Measurements from ENCODE around the gene PCYOX1L.

Gene PCYOX1L

GRCh38 chr5:149363358-149363757, 5.5 kb downstream of the PCYOX1L start (continued):
- TF ChIP-seq TSHZ2 (CRISPR knock-in tag; IDR thresholded peaks at IDR 0.05) = no peak
- no peak for TF ChIP-seq ESRRG (CRISPR knock-in tag; IDR thresholded peaks at IDR 0.05)
- TF ChIP-seq PPARA (CRISPR knock-in tag; IDR thresholded peaks at IDR 0.05; ENCODE audit: borderline replicate concordance) = no peak
- TF ChIP-seq GLIS3 (CRISPR knock-in tag; IDR thresholded peaks at IDR 0.05) = no peak

- TF ChIP-seq CREB5 (CRISPR knock-in tag; IDR thresholded peaks at IDR 0.05; ENCODE audit: low read depth) = no peak
- no peak for TF ChIP-seq OSR1 (CRISPR knock-in tag; IDR thresholded peaks at IDR 0.05)
- TF ChIP-seq BACH2 (CRISPR knock-in tag; IDR thresholded peaks at IDR 0.05; ENCODE audit: borderline replicate concordance) = no peak
- no peak for TF ChIP-seq PATZ1 (CRISPR knock-in tag; IDR thresholded peaks at IDR 0.05; ENCODE audit: borderline replicate concordance)
- TF ChIP-seq PPARA (CRISPR knock-in tag; IDR thresholded peaks at IDR 0.05; ENCODE audit: borderline replicate concordance) = no peak
- no peak for TF ChIP-seq CSDC2 (CRISPR knock-in tag; IDR thresholded peaks at IDR 0.05)
- no peak for TF ChIP-seq TOX (CRISPR knock-in tag; IDR thresholded peaks at IDR 0.05; ENCODE audit: borderline replicate concordance)
- TF ChIP-seq ARNTL (CRISPR knock-in tag; IDR thresholded peaks at IDR 0.05; ENCODE audit: borderline replicate concordance, low read depth) = no peak
- TF ChIP-seq ZNF70 (CRISPR knock-in tag; IDR thresholded peaks at IDR 0.05) = no peak
- no peak for TF ChIP-seq ZFP30 (CRISPR knock-in tag; IDR thresholded peaks at IDR 0.05)
- TF ChIP-seq TSHZ2 (CRISPR knock-in tag; IDR thresholded peaks at IDR 0.05) = no peak
- ATAC-seq = no peak
Measured at GRCh38 chr5:149363936-149364335, 6.1 kb downstream of the PCYOX1L start.

- TF ChIP-seq SNAI2 (CRISPR knock-in tag; IDR thresholded peaks at IDR 0.05) (no peak), ZFP3 (CRISPR knock-in tag; IDR thresholded peaks at IDR 0.05) (no peak), TSHZ2 (CRISPR knock-in tag; IDR thresholded peaks at IDR 0.05) (no peak), BACH2 (CRISPR knock-in tag; IDR thresholded peaks at IDR 0.05; ENCODE audit: borderline replicate concordance) (no peak), TOX (CRISPR knock-in tag; IDR thresholded peaks at IDR 0.05; ENCODE audit: borderline replicate concordance) (no peak), ZNF70 (CRISPR knock-in tag; IDR thresholded peaks at IDR 0.05) (no peak), ZC3H10 (CRISPR knock-in tag; IDR thresholded peaks at IDR 0.05) (no peak), PATZ1 (CRISPR knock-in tag; IDR thresholded peaks at IDR 0.05; ENCODE audit: borderline replicate concordance) (no peak), OSR1 (CRISPR knock-in tag; IDR thresholded peaks at IDR 0.05) (no peak), PPARA (CRISPR knock-in tag; IDR thresholded peaks at IDR 0.05; ENCODE audit: borderline replicate concordance) (no peak), POU6F1 (CRISPR knock-in tag; IDR thresholded peaks at IDR 0.05; ENCODE audit: borderline replicate concordance, low read depth) (no peak), TCF4 (CRISPR knock-in tag; IDR thresholded peaks at IDR 0.05; ENCODE audit: borderline replicate concordance) (no peak), ESRRG (CRISPR knock-in tag; IDR thresholded peaks at IDR 0.05) (no peak), GLIS3 (CRISPR knock-in tag; IDR thresholded peaks at IDR 0.05) (no peak), ZFP30 (CRISPR knock-in tag; IDR thresholded peaks at IDR 0.05) (no peak)
Measured at GRCh38 chr5:149364719-149365118, 6.9 kb downstream of the PCYOX1L start.

More at GRCh38 chr5:149364719-149365118, 6.9 kb downstream of the PCYOX1L start:
- ATAC-seq = no peak

Measured in SK-N-SH treated with all-trans-retinoic acid at 6 μM for 48 hours (cell line).